CD4-positive, alpha-beta memory T cell (primary cell): Measurements from ENCODE around the gene GMIP. TPM values are rescaled to one million over a fixed set of nuclear protein-coding genes. Genes with fewer than 3 reads are reported as not detected.

ENCODE experiments used
- CTCF ChIA-PET: fragments of 350-600 bp; sonication (Branson Sonifier 250); formaldehyde crosslinking; loops from one replicate; lab custom pipeline; 2021; ENCODE audit warnings: inconsistent platforms; ENCODE audit not compliant: partially characterized antibody; lab: Charles Lee
- POLR2A ChIA-PET: fragments of 350-600 bp; sonication (Branson Sonifier 250); formaldehyde crosslinking; loops from one replicate; lab custom pipeline; 2021; ENCODE audit not compliant: partially characterized antibody; lab: Charles Lee
- DNase-seq, 5 donors: peaks; one replicate each; pipeline versions ENCODE4 v3.0.0 to v3.0.0-alpha.2; 2020 to 2022; ENCODE audit warnings: mixed read lengths in 1 of 5
- H3K27ac ChIP-seq: one replicate; pipeline ENCODE4 v1.7.0; 2013; ENCODE audit warnings: low read depth, low read length
- H3K27me3 ChIP-seq: 2 replicates; pipeline ENCODE4 v1.7.0; 2013; ENCODE audit warnings: mild to moderate bottlenecking, low read length, moderate library complexity; ENCODE audit not compliant: insufficient read depth
- H3K36me3 ChIP-seq: 2 replicates; pipeline ENCODE4 v1.7.0; 2013; ENCODE audit warnings: mild to moderate bottlenecking, low read length, moderate library complexity; ENCODE audit not compliant: insufficient read depth
- H3K4me1 ChIP-seq: 2 replicates; pipeline ENCODE4 v1.7.0; 2013; ENCODE audit warnings: mild to moderate bottlenecking, low read length, moderate library complexity; ENCODE audit not compliant: insufficient read depth
- H3K4me3 ChIP-seq, 2 donors: one replicate each; pipeline ENCODE4 v1.7.0; 2013; ENCODE audit warnings: low read length in 2 of 2, mild to moderate bottlenecking in 1 of 2
- H3K9me3 ChIP-seq, 2 donors: one replicate each; pipeline ENCODE4 v1.7.0; 2013; ENCODE audit warnings: low read length in 2 of 2, control low read depth in 1 of 2; ENCODE audit not compliant: control insufficient read depth in 1 of 2
- H3K27ac Mint-ChIP-seq, 7 donors: one replicate each; pipeline ENCODE4 v1.8.0; 2020 to 2021; ENCODE audit warnings: mixed read lengths in 7 of 7, mild to moderate bottlenecking in 6 of 7, inconsistent platforms in 3 of 7, moderate library complexity in 3 of 7
- H3K27me3 Mint-ChIP-seq, 2 donors: one replicate each; pipeline ENCODE4 v1.8.0; 2020 to 2021; ENCODE audit warnings: mixed read lengths in 2 of 2
- H3K36me3 Mint-ChIP-seq, 2 donors: one replicate each; pipeline ENCODE4 v1.8.0; 2020 to 2021; ENCODE audit warnings: mixed read lengths in 2 of 2, inconsistent platforms in 1 of 2, mild to moderate bottlenecking in 1 of 2
- H3K4me1 Mint-ChIP-seq, 4 donors: one replicate each; pipeline ENCODE4 v1.8.0; 2020 to 2021; ENCODE audit warnings: mixed read lengths in 4 of 4, mild to moderate bottlenecking in 1 of 4
- H3K4me3 Mint-ChIP-seq, 8 donors: one replicate each; pipeline ENCODE4 v1.8.0; 2020 to 2021; ENCODE audit warnings: mixed read lengths in 8 of 8, mild to moderate bottlenecking in 7 of 8, moderate library complexity in 6 of 8, inconsistent platforms in 3 of 8
- H3K9me3 Mint-ChIP-seq, 8 donors: one replicate each; pipeline ENCODE4 v1.8.0; 2020 to 2021; ENCODE audit warnings: mixed read lengths in 8 of 8, mild to moderate bottlenecking in 5 of 8, inconsistent platforms in 3 of 8, moderate library complexity in 1 of 8
- intact Hi-C: fragments of 100-400 bp; cut with micrococcal nuclease; formaldehyde crosslinking; loops from one replicate; pipeline ENCODE4 v1.15.1; 2023
- polyA plus RNA-seq, 2 donors: library from polyadenylated mRNA; unstranded; fragments of 300-500 nt; fragmentation: Illumina TruSeq; gene quantifications; one replicate each; pipeline ENCODE4 v1.2.3, GENCODE V29; 2021
- total RNA-seq, 2 experiments: library from RNA; stranded (reverse); gene quantifications; one replicate each; pipeline ENCODE4 v1.2.3, GENCODE V29; 2021

Gene GMIP
- total and polyA plus RNA-seq, 4 experiments from 2014 or later = 28.4 to 105 (median 75.2) TPM

- ChIA-PET POLR2A (interaction anchor here (1.1 to 3.3 kb wide), 6 partner anchors 9 to 53 kb away, joined by 3 to 24 read pairs (median 4); partner anchors contain the start of genes ZNF101 and ZNF14), CTCF (no interaction called here)
- Mint-ChIP-seq H3K27ac (peak overlapping the region in 3 of 7 donors; percentile 2 to 31 (median 29)), H3K36me3 (peaks cover 76 to 83% of the 10 kb centered on the region in 2 donors), H3K4me1 (peaks cover 4 to 25% (median 22%) of the 10 kb centered on the region in 4 donors), H3K27me3 (no peaks in the 10 kb centered on the region), H3K4me3 (peak overlapping the region in 2 of 8 donors; percentile 17 to 20), H3K9me3 (peaks cover 5 to 89% (median 76%) of the 10 kb centered on the region in 8 donors)
- no peak for DNase-seq
- intact Hi-C loops = no loop called here
- H3K4me3 ChIP-seq = no peak overlapping the region
- no peak overlapping the region for H3K27ac ChIP-seq
- peaks cover 14 to 44% of the 10 kb centered on the region in 2 donors for H3K9me3 ChIP-seq
- H3K4me1 ChIP-seq = no peaks in the 10 kb centered on the region
- H3K27me3 ChIP-seq = no peaks in the 10 kb centered on the region
- peaks cover 54% of the 10 kb centered on the region for H3K36me3 ChIP-seq
Measured at GRCh38 chr19:19679176-19680073, 36.0 kb upstream of the GMIP start.

DNA sequence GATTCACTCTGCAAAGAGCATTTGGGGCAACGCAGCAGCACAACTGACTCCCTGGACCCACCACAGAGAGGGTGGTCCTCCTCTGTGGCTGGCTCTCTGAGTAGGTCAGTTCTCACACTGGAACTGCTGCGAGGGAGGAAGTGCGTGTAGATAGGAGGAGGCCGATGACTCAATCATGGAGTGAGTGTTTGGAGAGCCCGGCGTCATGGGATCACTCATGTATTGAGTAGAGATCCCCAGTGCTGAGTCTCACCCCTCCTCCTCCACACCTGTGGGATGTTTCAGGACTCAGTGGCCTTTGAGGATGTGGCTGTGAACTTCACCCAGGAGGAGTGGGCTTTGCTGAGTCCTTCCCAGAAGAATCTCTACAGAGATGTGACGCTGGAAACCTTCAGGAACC, 34.1 kb upstream of the GMIP start:
- Histone ChIP-seq H3K27ac (no peak overlapping the region), H3K9me3 (peaks cover 14 to 52% of the 10 kb centered on the region in 2 donors), H3K36me3 (peaks cover 70% of the 10 kb centered on the region), H3K27me3 (no peaks in the 10 kb centered on the region), H3K4me3 (peak overlapping the region in 1 of 2 donors; percentile 25), H3K4me1 (no peaks in the 10 kb centered on the region)
- ChIA-PET POLR2A (interaction anchor here (0.9 to 2.6 kb wide), 3 partner anchors 9 to 87 kb away, joined by 4 to 11 read pairs (median 4); no protein-coding TSS in a partner anchor), CTCF (no interaction called here)
- Mint-ChIP-seq H3K36me3 (peaks cover 75 to 82% of the 10 kb centered on the region in 2 donors), H3K4me1 (peaks cover 2 to 33% (median 23%) of the 10 kb centered on the region in 4 donors), H3K27ac (peak overlapping the region in 3 of 7 donors; percentile 46 to 56 (median 48)), H3K9me3 (peaks cover 2 to 86% (median 69%) of the 10 kb centered on the region in 8 donors), H3K27me3 (no peaks in the 10 kb centered on the region), H3K4me3 (peak overlapping the region in 5 of 8 donors; percentile 7 to 46 (median 29))
- DNase-seq = no peak
- intact Hi-C loops = no loop called here

- intact Hi-C loops = no loop called here
- Mint-ChIP-seq H3K4me1 (peaks cover 10 to 54% (median 38%) of the 10 kb centered on the region in 4 donors), H3K36me3 (peaks cover 78 to 83% of the 10 kb centered on the region in 2 donors), H3K27ac (peak overlapping the region in 2 of 7 donors; percentile 59 to 70), H3K27me3 (no peaks in the 10 kb centered on the region), H3K4me3 (peak overlapping the region; percentile 21 to 56 (median 50)), H3K9me3 (peaks cover 2 to 73% (median 57%) of the 10 kb centered on the region in 8 donors)
- Histone ChIP-seq H3K27ac (no peak overlapping the region), H3K27me3 (no peaks in the 10 kb centered on the region), H3K9me3 (peaks cover 5 to 36% of the 10 kb centered on the region in 2 donors), H3K4me1 (peaks cover 18% of the 10 kb centered on the region), H3K4me3 (no peak overlapping the region), H3K36me3 (peaks cover 75% of the 10 kb centered on the region)
- ChIA-PET CTCF (no interaction called here), POLR2A (interaction anchor here (0.7 to 1.5 kb wide), 3 partner anchors 10 to 191 kb away, joined by 3 to 4 read pairs (median 3); partner anchors contain the start of gene ZNF253)
- no peak for DNase-seq
Measured at GRCh38 chr19:19674315-19674714, 30.9 kb upstream of the GMIP start.

DNA sequence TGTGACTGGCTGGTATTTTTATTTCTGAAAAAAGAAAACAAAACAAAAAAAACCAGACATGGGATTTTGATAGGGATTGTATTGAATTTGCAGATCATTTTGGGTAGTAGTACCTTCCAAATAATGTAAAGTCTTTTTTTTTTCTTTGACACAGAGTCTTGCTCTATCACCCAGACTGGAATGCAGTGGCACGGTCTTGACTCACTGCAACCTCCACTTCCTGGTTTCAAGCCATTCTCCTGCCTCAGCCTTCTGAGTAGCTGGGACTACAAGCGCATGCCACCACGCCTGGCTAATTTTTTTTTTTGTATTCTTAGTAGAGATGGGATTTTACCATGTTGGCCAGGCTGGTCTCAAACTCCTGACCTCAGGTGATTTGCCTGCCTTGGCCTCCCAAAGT, 29.4 kb upstream of the GMIP start:
- peaks cover 10 to 60% (median 42%) of the 10 kb centered on the region in 4 donors for H3K4me1 Mint-ChIP-seq
- Histone ChIP-seq H3K4me3 (no peak overlapping the region), H3K4me1 (peaks cover 21% of the 10 kb centered on the region), H3K36me3 (peaks cover 60% of the 10 kb centered on the region), H3K27me3 (no peaks in the 10 kb centered on the region), H3K9me3 (peaks cover 0 to 24% of the 10 kb centered on the region in 2 donors), H3K27ac (no peak overlapping the region)
- peaks cover 2 to 62% (median 47%) of the 10 kb centered on the region in 8 donors for H3K9me3 Mint-ChIP-seq
- H3K27ac Mint-ChIP-seq = peak overlapping the region in 2 of 7 donors; percentile 24 to 42
- ChIA-PET CTCF (no interaction called here), POLR2A (interaction anchor here (0.9 to 1.5 kb wide), 3 partner anchors 13 to 193 kb away, joined by 3 to 5 read pairs (median 4); partner anchors contain the start of genes ZNF14 and ZNF253)
- peak overlapping the region in 6 of 8 donors; percentile 8 to 30 (median 20) for H3K4me3 Mint-ChIP-seq
- H3K27me3 Mint-ChIP-seq = no peaks in the 10 kb centered on the region
- no peak for DNase-seq
- intact Hi-C loops = no loop called here
- peaks cover 68 to 71% of the 10 kb centered on the region in 2 donors for H3K36me3 Mint-ChIP-seq

GRCh38 chr19:19670070-19670551, 26.7 kb upstream of the GMIP start:
- H3K4me3 Mint-ChIP-seq = peak overlapping the region; percentile 84 to 94 (median 91)
- peaks cover 43% of the 10 kb centered on the region for H3K4me1 ChIP-seq
- peak overlapping the region; percentile 85 for H3K27ac ChIP-seq
- CTCF ChIA-PET = interaction anchor here (0.7 to 1.1 kb wide), 2 partner anchors 11 to 151 kb away, joined by 3 to 4 read pairs; partner anchors contain the start of gene ZNF506
- peak overlapping the region; percentile 90 to 95 (median 93) for H3K27ac Mint-ChIP-seq
- peaks cover 41 to 47% of the 10 kb centered on the region in 2 donors for H3K36me3 Mint-ChIP-seq
- H3K36me3 ChIP-seq = peaks cover 33% of the 10 kb centered on the region
- POLR2A ChIA-PET = interaction anchor here (0.7 to 8.2 kb wide), 21 partner anchors 10 to 196 kb away, joined by 3 to 135 read pairs (median 13); partner anchors contain the start of genes GMIP, LPAR2, PBX4 and ZNF14
- H3K9me3 Mint-ChIP-seq = peaks cover 0 to 35% (median 26%) of the 10 kb centered on the region in 8 donors
- DNase-seq = no peak
- H3K27me3 ChIP-seq = no peaks in the 10 kb centered on the region
- intact Hi-C loops = no loop called here
- H3K4me1 Mint-ChIP-seq = peaks cover 10 to 53% (median 31%) of the 10 kb centered on the region in 4 donors
- peak overlapping the region; percentile 30 to 90 for H3K4me3 ChIP-seq
- H3K9me3 ChIP-seq = peaks cover 0 to 8% of the 10 kb centered on the region in 2 donors
- H3K27me3 Mint-ChIP-seq = no peaks in the 10 kb centered on the region

- peaks cover 22% of the 10 kb centered on the region for H3K36me3 ChIP-seq
- H3K4me3 Mint-ChIP-seq = peak within 1 kb of the TSS; percentile 84 to 94 (median 92)
- intact Hi-C loops = loop anchor here (1.0 to 10.0 kb wide), 6 partner anchors 65 to 264 kb away; partner anchors contain the start of genes GATAD2A, ZNF14, ZNF253 and ZNF93
- peak within 1 kb of the TSS; percentile 69 to 90 for H3K4me3 ChIP-seq
- H3K4me1 Mint-ChIP-seq = peaks cover 12 to 55% (median 29%) of the 10 kb centered on the region in 4 donors
- H3K4me1 ChIP-seq = peaks cover 43% of the 10 kb centered on the region
- POLR2A ChIA-PET = interaction anchor here (0.6 to 8.2 kb wide), 56 partner anchors 8 to 897 kb away, joined by 3 to 135 read pairs (median 5); partner anchors contain the start of genes CILP2, GATAD2A, GMIP and LPAR2
- H3K36me3 Mint-ChIP-seq = peaks cover 30 to 43% of the 10 kb centered on the region in 2 donors
- H3K27me3 ChIP-seq = no peaks in the 10 kb centered on the region
- peaks cover 0 to 26% (median 16%) of the 10 kb centered on the region in 8 donors for H3K9me3 Mint-ChIP-seq
- no peaks in the 10 kb centered on the region for H3K27me3 Mint-ChIP-seq
- H3K9me3 ChIP-seq = no peaks in the 10 kb centered on the region
- DNase-seq = peak; percentile 95 to 96 (median 96)
- CTCF ChIA-PET = interaction anchor here (1.0 to 2.3 kb wide), 3 partner anchors 65 to 153 kb away, joined by 3 to 6 read pairs (median 3); partner anchors contain the start of genes ZNF14 and ZNF506
- peak within 1 kb of the TSS; percentile 92 to 99 (median 96) for H3K27ac Mint-ChIP-seq
- peak within 1 kb of the TSS; percentile 85 for H3K27ac ChIP-seq
Measured at GRCh38 chr19:19668230-19669012, 25.0 kb upstream of the GMIP start, which contains the start of gene ZNF101. ZNF101 (plus strand) TSS chr19:19668839; CDS start chr19:19668964, 125 bp downstream.
